Body of pancreas (tissue), 4 donors: Measurements from ENCODE around the gene HAVCR1.

ENCODE experiments used
- POLR2A ChIP-seq, 3 donors: fragments of 450-650 bp; IDR thresholded peaks; one replicate each; pipeline ENCODE4 v1.6.1; 2016; ENCODE audit warnings: antibody characterized with exemption in 3 of 3, mild to moderate bottlenecking in 2 of 3
- TF ChIP-seq, protein P1 (sequence below), 7 experiments: fragments of 450-650 bp in 4 of 7; fragments of 200-600 bp in 3 of 7; sonication (generic) in 3 of 7; IDR thresholded peaks; one replicate each; pipeline ENCODE4 v1.5.1; 2016 to 2019; ENCODE audit warnings: antibody characterized with exemption in 7 of 7

DNA sequence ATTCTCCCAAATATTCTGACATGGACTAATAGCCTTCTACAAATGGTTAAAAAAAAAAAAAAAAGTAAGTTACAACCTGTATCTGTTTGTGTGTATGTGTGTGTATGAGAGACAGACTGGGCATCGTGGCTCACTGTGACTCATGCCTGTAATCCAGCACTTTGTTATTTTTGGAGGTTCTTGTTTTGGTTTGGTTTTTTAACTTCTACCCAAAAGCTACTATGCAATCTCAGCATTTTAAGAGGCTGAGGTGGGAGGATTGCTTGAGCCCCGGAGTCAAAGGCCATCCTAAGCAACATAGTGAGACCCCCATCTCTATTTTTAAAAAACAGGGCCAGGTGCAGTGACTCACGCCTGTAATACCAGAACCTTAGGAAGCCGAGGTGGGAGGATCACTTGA is 17.6 kb upstream of the HAVCR1 start:
- TF ChIP-seq, protein P1, sequence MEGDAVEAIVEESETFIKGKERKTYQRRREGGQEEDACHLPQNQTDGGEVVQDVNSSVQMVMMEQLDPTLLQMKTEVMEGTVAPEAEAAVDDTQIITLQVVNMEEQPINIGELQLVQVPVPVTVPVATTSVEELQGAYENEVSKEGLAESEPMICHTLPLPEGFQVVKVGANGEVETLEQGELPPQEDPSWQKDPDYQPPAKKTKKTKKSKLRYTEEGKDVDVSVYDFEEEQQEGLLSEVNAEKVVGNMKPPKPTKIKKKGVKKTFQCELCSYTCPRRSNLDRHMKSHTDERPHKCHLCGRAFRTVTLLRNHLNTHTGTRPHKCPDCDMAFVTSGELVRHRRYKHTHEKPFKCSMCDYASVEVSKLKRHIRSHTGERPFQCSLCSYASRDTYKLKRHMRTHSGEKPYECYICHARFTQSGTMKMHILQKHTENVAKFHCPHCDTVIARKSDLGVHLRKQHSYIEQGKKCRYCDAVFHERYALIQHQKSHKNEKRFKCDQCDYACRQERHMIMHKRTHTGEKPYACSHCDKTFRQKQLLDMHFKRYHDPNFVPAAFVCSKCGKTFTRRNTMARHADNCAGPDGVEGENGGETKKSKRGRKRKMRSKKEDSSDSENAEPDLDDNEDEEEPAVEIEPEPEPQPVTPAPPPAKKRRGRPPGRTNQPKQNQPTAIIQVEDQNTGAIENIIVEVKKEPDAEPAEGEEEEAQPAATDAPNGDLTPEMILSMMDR (IDR thresholded peaks at IDR 0.05) = no peak
- no peak for TF ChIP-seq POLR2A (IDR thresholded peaks at IDR 0.05)
